ENCODE measurements around the gene GAK.

Gene GAK

GRCh38 chr4:851701-852430 is 80.2 kb downstream of the GAK start:
- Histone ChIP-seq H3K4me3 (ENCODE audit: low read depth in 1 of 2, low read length in 2 of 2) (no peak overlapping the region), H4K20me1 (ENCODE audit: insufficient read depth, low read length) (no peaks in the 10 kb centered on the region), H3K27ac (ENCODE audit: low read length) (no peak overlapping the region), H3K27me3 (ENCODE audit: insufficient read depth, low read length, poor library complexity) (no peaks in the 10 kb centered on the region), H3K36me3 (ENCODE audit: insufficient read depth, low read length) (peaks cover 70% of the 10 kb centered on the region), H3K79me2 (ENCODE audit: insufficient read depth, low read length) (no peaks in the 10 kb centered on the region), H3K9ac (ENCODE audit: low read depth, low read length) (no peak overlapping the region), H3K9me3 (ENCODE audit: insufficient read depth, low read length, severe bottlenecking) (peaks cover 11% of the 10 kb centered on the region), H2AFZ (ENCODE audit: low read depth, low read length) (no peak overlapping the region), H3K4me1 (ENCODE audit: insufficient read depth, low read length) (no peaks in the 10 kb centered on the region), H3K4me2 (ENCODE audit: insufficient read depth, low read length) (no peak overlapping the region)
- DNase-seq (no peak), ATAC-seq (ENCODE audit: insufficient read depth, low read depth) (no peak)
- no peak for TF ChIP-seq CTCF (IDR thresholded peaks at IDR 0.05; ENCODE audit: borderline replicate concordance, extremely low read depth, low read length, poor library complexity, severe bottlenecking)
- no peak for TF ChIP-seq EZH2 (IDR thresholded peaks at IDR 0.05; ENCODE audit: borderline replicate concordance, low read depth, low read length, severe bottlenecking)

GRCh38 chr4:850323-850945 is 81.7 kb downstream of the GAK start:
- no peak overlapping the region for H3K27ac ChIP-seq (ENCODE audit: low read length)
- TF ChIP-seq CTCF (IDR thresholded peaks at IDR 0.05; ENCODE audit: borderline replicate concordance, extremely low read depth, low read length, poor library complexity, severe bottlenecking) (no peak), EZH2 (IDR thresholded peaks at IDR 0.05; ENCODE audit: borderline replicate concordance, low read depth, low read length, severe bottlenecking) (no peak)
- no peak overlapping the region for H3K9ac ChIP-seq (ENCODE audit: low read depth, low read length)
- H3K36me3 ChIP-seq (ENCODE audit: insufficient read depth, low read length): peaks cover 59% of the 10 kb centered on the region
- no peak overlapping the region for H3K4me2 ChIP-seq (ENCODE audit: insufficient read depth, low read length)
- no peaks in the 10 kb centered on the region for H3K27me3 ChIP-seq (ENCODE audit: insufficient read depth, low read length, poor library complexity)
- ATAC-seq (ENCODE audit: insufficient read depth, low read depth) (no peak), DNase-seq (no peak)
- H4K20me1 ChIP-seq (ENCODE audit: insufficient read depth, low read length): no peaks in the 10 kb centered on the region
- H3K79me2 ChIP-seq (ENCODE audit: insufficient read depth, low read length): no peaks in the 10 kb centered on the region
- no peaks in the 10 kb centered on the region for H3K4me1 ChIP-seq (ENCODE audit: insufficient read depth, low read length)
- no peak overlapping the region for H2AFZ ChIP-seq (ENCODE audit: low read depth, low read length)
- H3K4me3 ChIP-seq (ENCODE audit: low read depth in 1 of 2, low read length in 2 of 2): no peak overlapping the region
- no peaks in the 10 kb centered on the region for H3K9me3 ChIP-seq (ENCODE audit: insufficient read depth, low read length, severe bottlenecking)

GRCh38 chr4:849478-850175 is 82.5 kb downstream of the GAK start:
- Histone ChIP-seq H3K4me2 (ENCODE audit: insufficient read depth, low read length) (no peak overlapping the region), H3K9me3 (ENCODE audit: insufficient read depth, low read length, severe bottlenecking) (no peaks in the 10 kb centered on the region), H3K79me2 (ENCODE audit: insufficient read depth, low read length) (no peaks in the 10 kb centered on the region), H2AFZ (ENCODE audit: low read depth, low read length) (no peak overlapping the region), H3K4me3 (ENCODE audit: low read depth in 1 of 2, low read length in 2 of 2) (no peak overlapping the region), H3K4me1 (ENCODE audit: insufficient read depth, low read length) (no peaks in the 10 kb centered on the region), H3K27ac (ENCODE audit: low read length) (no peak overlapping the region), H4K20me1 (ENCODE audit: insufficient read depth, low read length) (no peaks in the 10 kb centered on the region), H3K27me3 (ENCODE audit: insufficient read depth, low read length, poor library complexity) (no peaks in the 10 kb centered on the region), H3K36me3 (ENCODE audit: insufficient read depth, low read length) (peaks cover 54% of the 10 kb centered on the region), H3K9ac (ENCODE audit: low read depth, low read length) (no peak overlapping the region)
- DNase-seq (no peak), ATAC-seq (ENCODE audit: insufficient read depth, low read depth) (no peak)
- no peak for TF ChIP-seq EZH2 (IDR thresholded peaks at IDR 0.05; ENCODE audit: borderline replicate concordance, low read depth, low read length, severe bottlenecking)
- no peak for TF ChIP-seq CTCF (IDR thresholded peaks at IDR 0.05; ENCODE audit: borderline replicate concordance, extremely low read depth, low read length, poor library complexity, severe bottlenecking)
